HEK293 (cell line): ENCODE data around the gene TRAF4.
A peak's percentile ranks its signal among the peaks of the same experiment; 100 is the strongest.

ENCODE experiments used
- KLF16 ChIP-seq: fragments of 450-650 bp; formaldehyde crosslinking; IDR thresholded peaks from 2 replicates; pipeline ENCODE4 v1.5.1; 2017; ENCODE audit warnings: missing biosample characterization, missing genetic modification characterization
- KLF17 ChIP-seq: fragments of 450-650 bp; formaldehyde crosslinking; IDR thresholded peaks from 2 replicates; pipeline ENCODE4 v1.5.1; 2016; ENCODE audit warnings: missing biosample characterization, missing genetic modification characterization
- MEIS1 ChIP-seq: sonication (generic); formaldehyde crosslinking; IDR thresholded peaks from 2 replicates; pipeline ENCODE4 v1.8.1; 2022; ENCODE audit warnings: missing genetic modification reagents, mild to moderate bottlenecking, borderline replicate concordance
- MZF1 ChIP-seq: fragments of 450-650 bp; formaldehyde crosslinking; IDR thresholded peaks from 2 replicates; pipeline ENCODE4 v1.5.1; 2017; ENCODE audit warnings: missing biosample characterization, missing genetic modification characterization, borderline replicate concordance
- OVOL3 ChIP-seq: fragments of 450-650 bp; formaldehyde crosslinking; IDR thresholded peaks from 2 replicates; pipeline ENCODE4 v1.5.1; 2016; ENCODE audit warnings: missing biosample characterization, missing genetic modification characterization
- REST ChIP-seq: fragments of 450-650 bp; formaldehyde crosslinking; IDR thresholded peaks from 2 replicates; pipeline ENCODE4 v1.5.1; 2016; ENCODE audit warnings: missing biosample characterization, missing genetic modification characterization
- TCF7L2 ChIP-seq: IDR thresholded peaks from 2 replicates; pipeline ENCODE4 v1.6.1; 2011; ENCODE audit warnings: low read depth, mild to moderate bottlenecking, inconsistent platforms, low read length, moderate library complexity, borderline replicate concordance
- WT1 ChIP-seq: fragments of 450-650 bp; formaldehyde crosslinking; IDR thresholded peaks from 2 replicates; pipeline ENCODE4 v1.5.1; 2016; ENCODE audit warnings: missing biosample characterization, missing genetic modification characterization
- ZBTB26 ChIP-seq: fragments of 450-650 bp; formaldehyde crosslinking; optimal IDR thresholded peaks from 2 replicates; pipeline ENCODE3; 2016; ENCODE audit warnings: missing biosample characterization, mild to moderate bottlenecking, missing genetic modification characterization
- ZFP41 ChIP-seq: fragments of 450-650 bp; formaldehyde crosslinking; IDR thresholded peaks from 2 replicates; pipeline ENCODE4 v1.5.1; 2016; ENCODE audit warnings: missing biosample characterization, missing genetic modification characterization, borderline replicate concordance
- ZNF121 ChIP-seq: fragments of 450-650 bp; formaldehyde crosslinking; IDR thresholded peaks from 2 replicates; pipeline ENCODE4 v1.5.1; 2016; ENCODE audit warnings: missing biosample characterization, missing genetic modification characterization
- ZNF132 ChIP-seq: fragments of 450-650 bp; formaldehyde crosslinking; IDR thresholded peaks from 2 replicates; pipeline ENCODE4 v1.5.1; 2017; ENCODE audit warnings: missing biosample characterization, missing genetic modification characterization, borderline replicate concordance
- ZNF169 ChIP-seq: fragments of 450-650 bp; formaldehyde crosslinking; IDR thresholded peaks from 2 replicates; pipeline ENCODE4 v1.5.1; 2016; ENCODE audit warnings: missing biosample characterization, missing genetic modification characterization
- ZNF175 ChIP-seq: fragments of 450-650 bp; formaldehyde crosslinking; IDR thresholded peaks from 2 replicates; pipeline ENCODE4 v1.5.1; 2016; ENCODE audit warnings: missing biosample characterization, missing genetic modification characterization
- ZNF26 ChIP-seq: fragments of 450-650 bp; formaldehyde crosslinking; IDR thresholded peaks from 2 replicates; pipeline ENCODE4 v1.5.1; 2016; ENCODE audit warnings: missing biosample characterization, missing genetic modification characterization
- ZNF280D ChIP-seq: fragments of 450-650 bp; formaldehyde crosslinking; IDR thresholded peaks from 2 replicates; pipeline ENCODE4 v1.5.1; 2016; ENCODE audit warnings: missing biosample characterization, missing genetic modification characterization
- ZNF398 ChIP-seq: fragments of 450-650 bp; formaldehyde crosslinking; IDR thresholded peaks from 2 replicates; pipeline ENCODE4 v1.5.1; 2017; ENCODE audit warnings: missing biosample characterization, missing genetic modification characterization
- ZNF433 ChIP-seq: fragments of 450-650 bp; formaldehyde crosslinking; IDR thresholded peaks from 2 replicates; pipeline ENCODE4 v1.5.1; 2016; ENCODE audit warnings: missing biosample characterization, missing genetic modification characterization, low read depth
- ZNF513 ChIP-seq: fragments of 450-650 bp; IDR thresholded peaks from 2 replicates; pipeline ENCODE4 v1.5.1; 2018; ENCODE audit warnings: missing biosample characterization, missing genetic modification characterization
- ZNF514 ChIP-seq: fragments of 450-650 bp; formaldehyde crosslinking; IDR thresholded peaks from 2 replicates; pipeline ENCODE4 v1.5.1; 2016; ENCODE audit warnings: missing biosample characterization, missing genetic modification characterization
- ZNF529 ChIP-seq: fragments of 450-650 bp; formaldehyde crosslinking; IDR thresholded peaks from 2 replicates; pipeline ENCODE4 v1.5.1; 2017; ENCODE audit warnings: missing genetic modification characterization, missing biosample characterization; ENCODE audit not compliant: insufficient replicate concordance
- ZNF624 ChIP-seq: fragments of 450-650 bp; formaldehyde crosslinking; IDR thresholded peaks from 2 replicates; pipeline ENCODE4 v1.5.1; 2017; ENCODE audit warnings: missing biosample characterization, missing genetic modification characterization
- ZNF777 ChIP-seq: fragments of 450-650 bp; formaldehyde crosslinking; IDR thresholded peaks from 2 replicates; pipeline ENCODE4 v1.5.1; 2017; ENCODE audit warnings: missing biosample characterization, missing genetic modification characterization, borderline replicate concordance

The TRAF4 gene

GRCh38 chr17:28726627-28727491, 17.0 kb upstream of the TRAF4 start (continued):
- TF ChIP-seq ZNF433 (tag by site-specific recombination) (no peak), ZFP41 (tag by site-specific recombination) (no peak), OVOL3 (tag by site-specific recombination) (no peak), ZNF26 (tag by site-specific recombination) (no peak), ZNF121 (tag by site-specific recombination) (0 out of 2 replicates have a peak, but pooled peaks have one; percentile 31), ZNF624 (tag by site-specific recombination) (no peak), ZNF169 (no peak), ZNF777 (no peak), ZBTB26 (tag by site-specific recombination) (peak; percentile 41), MZF1 (tag by site-specific recombination) (peak; percentile 84), ZNF175 (tag by site-specific recombination) (no peak), ZNF280D (tag by site-specific recombination) (no peak), ZNF132 (tag by site-specific recombination) (no peak), ZNF513 (peak; percentile 77), ZNF514 (no peak), ZNF529 (no peak), TCF7L2 (no peak), REST (no peak), KLF16 (peak; percentile 82), ZNF398 (tag by site-specific recombination) (peak; percentile 97), KLF17 (tag by site-specific recombination) (peak; percentile 83), MEIS1 (no peak), WT1 (peak; percentile 77)
